GM23338 (cell line): ENCODE data around the gene ATF7.

Experiments used
- CREB1 ChIP-seq: fragments of 250-450 bp; sonication (Bioruptor Pico); IDR thresholded peaks from 2 replicates; pipeline ENCODE4 v1.5.0; 2020; ENCODE audit warnings: low read depth, mild to moderate bottlenecking, moderate library complexity
- CTCF ChIP-seq, 2 experiments: fragments of 200-600 bp in 1 of 2; sonication (generic) in 1 of 2; conservative IDR thresholded peaks; 2 replicates each; pipeline versions ENCODE4 v1.5.1 to v1.6.1; 2016 to 2017; ENCODE audit warnings: antibody characterized with exemption in 2 of 2, low read depth in 2 of 2, mild to moderate bottlenecking in 2 of 2, moderate library complexity in 1 of 2
- EZH2 ChIP-seq: fragments of 200-600 bp; sonication (generic); IDR thresholded peaks from one replicate; pipeline ENCODE4 v1.8.0; 2017; ENCODE audit warnings: antibody characterized with exemption, mild to moderate bottlenecking, low read depth; ENCODE audit not compliant: unreplicated experiment
- EZH2phosphoT487 ChIP-seq: fragments of 200-600 bp; sonication (generic); IDR thresholded peaks from one replicate; pipeline ENCODE4 v1.8.1; 2018; ENCODE audit warnings: antibody characterized with exemption; ENCODE audit not compliant: unreplicated experiment
- POLR2AphosphoS5 ChIP-seq: IDR thresholded peaks from 2 replicates; pipeline ENCODE4 v1.6.1; 2016; ENCODE audit warnings: antibody characterized with exemption, low read depth
- TF ChIP-seq, protein P1 (sequence below): IDR thresholded peaks from one replicate; pipeline ENCODE4 v1.6.1; 2018; ENCODE audit warnings: antibody characterized with exemption; ENCODE audit not compliant: unreplicated experiment

GRCh38 chr12:53459097-53459496 lies 167.1 kb downstream of the ATF7 start:
- TF ChIP-seq CTCF (conservative IDR thresholded peaks at IDR 0.05; ENCODE audit: low read depth in 2 of 2): no peak
- no peak for TF ChIP-seq POLR2AphosphoS5
- no peak for TF ChIP-seq EZH2phosphoT487
- no peak for TF ChIP-seq CREB1 (CRISPR knock-in tag)
- TF ChIP-seq EZH2: no peak
- TF ChIP-seq, protein P1, sequence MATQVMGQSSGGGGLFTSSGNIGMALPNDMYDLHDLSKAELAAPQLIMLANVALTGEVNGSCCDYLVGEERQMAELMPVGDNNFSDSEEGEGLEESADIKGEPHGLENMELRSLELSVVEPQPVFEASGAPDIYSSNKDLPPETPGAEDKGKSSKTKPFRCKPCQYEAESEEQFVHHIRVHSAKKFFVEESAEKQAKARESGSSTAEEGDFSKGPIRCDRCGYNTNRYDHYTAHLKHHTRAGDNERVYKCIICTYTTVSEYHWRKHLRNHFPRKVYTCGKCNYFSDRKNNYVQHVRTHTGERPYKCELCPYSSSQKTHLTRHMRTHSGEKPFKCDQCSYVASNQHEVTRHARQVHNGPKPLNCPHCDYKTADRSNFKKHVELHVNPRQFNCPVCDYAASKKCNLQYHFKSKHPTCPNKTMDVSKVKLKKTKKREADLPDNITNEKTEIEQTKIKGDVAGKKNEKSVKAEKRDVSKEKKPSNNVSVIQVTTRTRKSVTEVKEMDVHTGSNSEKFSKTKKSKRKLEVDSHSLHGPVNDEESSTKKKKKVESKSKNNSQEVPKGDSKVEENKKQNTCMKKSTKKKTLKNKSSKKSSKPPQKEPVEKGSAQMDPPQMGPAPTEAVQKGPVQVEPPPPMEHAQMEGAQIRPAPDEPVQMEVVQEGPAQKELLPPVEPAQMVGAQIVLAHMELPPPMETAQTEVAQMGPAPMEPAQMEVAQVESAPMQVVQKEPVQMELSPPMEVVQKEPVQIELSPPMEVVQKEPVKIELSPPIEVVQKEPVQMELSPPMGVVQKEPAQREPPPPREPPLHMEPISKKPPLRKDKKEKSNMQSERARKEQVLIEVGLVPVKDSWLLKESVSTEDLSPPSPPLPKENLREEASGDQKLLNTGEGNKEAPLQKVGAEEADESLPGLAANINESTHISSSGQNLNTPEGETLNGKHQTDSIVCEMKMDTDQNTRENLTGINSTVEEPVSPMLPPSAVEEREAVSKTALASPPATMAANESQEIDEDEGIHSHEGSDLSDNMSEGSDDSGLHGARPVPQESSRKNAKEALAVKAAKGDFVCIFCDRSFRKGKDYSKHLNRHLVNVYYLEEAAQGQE: no peak
